SK-N-SH treated with all-trans-retinoic acid at 6 μM for 48 hours (cell line): Measurements from ENCODE around the gene ZDHHC19.

ENCODE experiments used
- ATAC-seq: fragments of 200-7000 bp; cut with Tn5 transposase; 3 replicates; pipeline ENCODE4 v1.9.1; 2020; ENCODE audit warnings: mild to moderate bottlenecking, moderate library complexity
- ARNTL ChIP-seq: fragments of 450-650 bp; formaldehyde crosslinking; IDR thresholded peaks from 2 replicates; pipeline ENCODE4 v1.5.0; 2020; ENCODE audit warnings: low read depth, mild to moderate bottlenecking, moderate library complexity, borderline replicate concordance
- BACH2 ChIP-seq: fragments of 250-450 bp; sonication (Bioruptor Pico); IDR thresholded peaks from 2 replicates; pipeline ENCODE4 v1.9.0; 2021; ENCODE audit warnings: mild to moderate bottlenecking, borderline replicate concordance
- CSDC2 ChIP-seq: fragments of 250-450 bp; sonication (Bioruptor Pico); IDR thresholded peaks from 2 replicates; pipeline ENCODE4 v1.5.0; 2020; ENCODE audit warnings: mild to moderate bottlenecking, moderate library complexity
- ESRRG ChIP-seq: fragments of 250-450 bp; sonication (Bioruptor Pico); IDR thresholded peaks from 2 replicates; pipeline ENCODE4 v1.6.1; 2021; ENCODE audit warnings: mild to moderate bottlenecking
- GLIS3 ChIP-seq: fragments of 250-450 bp; sonication (Bioruptor Pico); IDR thresholded peaks from 2 replicates; pipeline ENCODE4 v1.5.0; 2020; ENCODE audit warnings: mild to moderate bottlenecking, moderate library complexity
- OSR1 ChIP-seq: fragments of 250-450 bp; sonication (Bioruptor Pico); IDR thresholded peaks from 2 replicates; pipeline ENCODE4 v1.8.0; 2022; ENCODE audit warnings: moderate library complexity, mild to moderate bottlenecking, inconsistent platforms
- PPARA ChIP-seq: fragments of 250-450 bp; sonication (Bioruptor Pico); IDR thresholded peaks from 2 replicates; pipeline ENCODE4 v1.5.0; 2020; ENCODE audit warnings: mild to moderate bottlenecking, borderline replicate concordance
- SNAI2 ChIP-seq: fragments of 250-450 bp; sonication (Bioruptor Pico); IDR thresholded peaks from 2 replicates; pipeline ENCODE4 v1.5.0; 2020; ENCODE audit warnings: mild to moderate bottlenecking, moderate library complexity
- TCF4 ChIP-seq: fragments of 250-450 bp; sonication (Bioruptor Pico); IDR thresholded peaks from 2 replicates; pipeline ENCODE4 v1.8.0; 2021; ENCODE audit warnings: mild to moderate bottlenecking, moderate library complexity, borderline replicate concordance
- TOX ChIP-seq: fragments of 250-450 bp; sonication (Bioruptor Pico); IDR thresholded peaks from 2 replicates; pipeline ENCODE4 v1.8.0; 2021; ENCODE audit warnings: mild to moderate bottlenecking, moderate library complexity, borderline replicate concordance
- TSHZ2 ChIP-seq: fragments of 250-450 bp; sonication (Bioruptor Pico); IDR thresholded peaks from 2 replicates; pipeline ENCODE4 v1.5.0; 2020; ENCODE audit warnings: mild to moderate bottlenecking, moderate library complexity
- ZC3H10 ChIP-seq: fragments of 250-450 bp; sonication (Bioruptor Pico); IDR thresholded peaks from 2 replicates; pipeline ENCODE4 v1.5.1; 2021; ENCODE audit warnings: mild to moderate bottlenecking, moderate library complexity
- ZFP3 ChIP-seq: fragments of 250-450 bp; sonication (Bioruptor Pico); IDR thresholded peaks from 2 replicates; pipeline ENCODE4 v1.5.0; 2020; ENCODE audit warnings: mild to moderate bottlenecking, moderate library complexity
- ZFP30 ChIP-seq: fragments of 450-650 bp; formaldehyde crosslinking; IDR thresholded peaks from 2 replicates; pipeline ENCODE4 v1.5.0; 2022; ENCODE audit warnings: mild to moderate bottlenecking, moderate library complexity
- ZNF565 ChIP-seq: fragments of 450-650 bp; formaldehyde crosslinking; conservative IDR thresholded peaks from 2 replicates; pipeline ENCODE4 v1.5.0; 2020; ENCODE audit warnings: low read depth, mild to moderate bottlenecking, moderate library complexity
- ZNF70 ChIP-seq: fragments of 450-650 bp; formaldehyde crosslinking; IDR thresholded peaks from 2 replicates; pipeline ENCODE4 v1.5.0; 2020; ENCODE audit warnings: mild to moderate bottlenecking, moderate library complexity
- ZNF8 ChIP-seq: fragments of 450-650 bp; formaldehyde crosslinking; IDR thresholded peaks from 2 replicates; pipeline ENCODE4 v1.5.0; 2020; ENCODE audit warnings: mild to moderate bottlenecking, moderate library complexity
- TF ChIP-seq, protein P1 (sequence below): fragments of 250-450 bp; sonication (Bioruptor Pico); IDR thresholded peaks from 2 replicates; pipeline ENCODE4 v1.8.0; 2021; ENCODE audit warnings: low read depth, mild to moderate bottlenecking, moderate library complexity, borderline replicate concordance
- TF ChIP-seq, protein P2 (sequence below): fragments of 250-450 bp; sonication (Bioruptor Pico); IDR thresholded peaks from 2 replicates; pipeline ENCODE4 v1.5.1; 2020; ENCODE audit warnings: low read depth, mild to moderate bottlenecking, moderate library complexity
- TF ChIP-seq, protein P3 (sequence below): fragments of 250-450 bp; sonication (Bioruptor Pico); IDR thresholded peaks from 2 replicates; pipeline ENCODE4 v1.5.1; 2021; ENCODE audit warnings: mild to moderate bottlenecking, moderate library complexity

The ZDHHC19 gene

GRCh38 chr3:196198081-196198675 is 13.0 kb downstream of the ZDHHC19 start:
- TF ChIP-seq, protein P1, sequence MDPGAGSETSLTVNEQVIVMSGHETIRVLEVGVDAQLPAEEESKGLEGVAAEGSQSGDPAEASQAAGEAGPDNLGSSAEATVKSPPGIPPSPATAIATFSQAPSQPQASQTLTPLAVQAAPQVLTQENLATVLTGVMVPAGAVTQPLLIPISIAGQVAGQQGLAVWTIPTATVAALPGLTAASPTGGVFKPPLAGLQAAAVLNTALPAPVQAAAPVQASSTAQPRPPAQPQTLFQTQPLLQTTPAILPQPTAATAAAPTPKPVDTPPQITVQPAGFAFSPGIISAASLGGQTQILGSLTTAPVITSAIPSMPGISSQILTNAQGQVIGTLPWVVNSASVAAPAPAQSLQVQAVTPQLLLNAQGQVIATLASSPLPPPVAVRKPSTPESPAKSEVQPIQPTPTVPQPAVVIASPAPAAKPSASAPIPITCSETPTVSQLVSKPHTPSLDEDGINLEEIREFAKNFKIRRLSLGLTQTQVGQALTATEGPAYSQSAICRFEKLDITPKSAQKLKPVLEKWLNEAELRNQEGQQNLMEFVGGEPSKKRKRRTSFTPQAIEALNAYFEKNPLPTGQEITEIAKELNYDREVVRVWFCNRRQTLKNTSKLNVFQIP, result no peak
- TF ChIP-seq TSHZ2 (CRISPR knock-in tag), result no peak
- no peak for TF ChIP-seq BACH2 (CRISPR knock-in tag)
- TF ChIP-seq TCF4 (CRISPR knock-in tag), result no peak
- no peak for TF ChIP-seq ESRRG
- no peak for TF ChIP-seq TOX (CRISPR knock-in tag)
- TF ChIP-seq PPARA (CRISPR knock-in tag), result no peak
- ATAC-seq, result no peak

DNA sequence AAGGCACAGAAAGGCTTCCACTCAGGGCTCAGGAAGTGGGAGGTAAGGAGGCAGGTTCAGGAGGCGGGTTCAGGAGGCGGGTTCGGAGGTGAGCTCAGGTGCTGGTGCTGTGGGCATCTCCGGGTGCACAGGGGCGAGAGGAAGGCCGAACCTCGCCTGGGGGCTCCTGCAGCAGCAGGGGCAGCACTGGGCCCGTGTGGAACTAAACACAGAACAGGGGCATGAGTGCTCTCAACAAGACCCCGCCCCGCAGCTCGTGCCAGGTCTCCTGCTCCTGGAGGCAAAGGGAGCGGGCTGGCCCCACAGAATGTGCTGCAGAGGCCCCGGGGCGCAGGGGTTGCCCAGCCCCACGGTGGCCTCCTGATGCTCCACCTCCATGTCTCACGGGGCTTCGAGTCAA is 13.7 kb downstream of the ZDHHC19 start:
- ATAC-seq, result no peak
- TF ChIP-seq CSDC2 (CRISPR knock-in tag), result no peak
- TF ChIP-seq ZC3H10 (CRISPR knock-in tag), result no peak
- no peak for TF ChIP-seq GLIS3 (CRISPR knock-in tag)
- TF ChIP-seq SNAI2 (CRISPR knock-in tag), result no peak

- ATAC-seq, result no peak
- TF ChIP-seq CSDC2 (CRISPR knock-in tag), result no peak
- no peak for TF ChIP-seq ESRRG
- TF ChIP-seq, protein P1, result no peak
- TF ChIP-seq ZFP3, result no peak
- no peak for TF ChIP-seq ZC3H10 (CRISPR knock-in tag)
- TF ChIP-seq PPARA (CRISPR knock-in tag), result no peak
- no peak for TF ChIP-seq BACH2 (CRISPR knock-in tag)
- no peak for TF ChIP-seq ZFP30 (CRISPR knock-in tag)
- no peak for TF ChIP-seq ZNF8 (CRISPR knock-in tag)
- TF ChIP-seq ZNF565 (CRISPR knock-in tag), result no peak
- TF ChIP-seq, protein P2, sequence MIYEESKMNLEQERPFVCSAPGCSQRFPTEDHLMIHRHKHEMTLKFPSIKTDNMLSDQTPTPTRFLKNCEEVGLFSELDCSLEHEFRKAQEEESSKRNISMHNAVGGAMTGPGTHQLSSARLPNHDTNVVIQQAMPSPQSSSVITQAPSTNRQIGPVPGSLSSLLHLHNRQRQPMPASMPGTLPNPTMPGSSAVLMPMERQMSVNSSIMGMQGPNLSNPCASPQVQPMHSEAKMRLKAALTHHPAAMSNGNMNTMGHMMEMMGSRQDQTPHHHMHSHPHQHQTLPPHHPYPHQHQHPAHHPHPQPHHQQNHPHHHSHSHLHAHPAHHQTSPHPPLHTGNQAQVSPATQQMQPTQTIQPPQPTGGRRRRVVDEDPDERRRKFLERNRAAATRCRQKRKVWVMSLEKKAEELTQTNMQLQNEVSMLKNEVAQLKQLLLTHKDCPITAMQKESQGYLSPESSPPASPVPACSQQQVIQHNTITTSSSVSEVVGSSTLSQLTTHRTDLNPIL, result no peak
- TF ChIP-seq SNAI2 (CRISPR knock-in tag), result no peak
- no peak for TF ChIP-seq TCF4 (CRISPR knock-in tag)
- TF ChIP-seq ARNTL (CRISPR knock-in tag), result no peak
- TF ChIP-seq OSR1 (CRISPR knock-in tag), result no peak
- TF ChIP-seq, protein P3, sequence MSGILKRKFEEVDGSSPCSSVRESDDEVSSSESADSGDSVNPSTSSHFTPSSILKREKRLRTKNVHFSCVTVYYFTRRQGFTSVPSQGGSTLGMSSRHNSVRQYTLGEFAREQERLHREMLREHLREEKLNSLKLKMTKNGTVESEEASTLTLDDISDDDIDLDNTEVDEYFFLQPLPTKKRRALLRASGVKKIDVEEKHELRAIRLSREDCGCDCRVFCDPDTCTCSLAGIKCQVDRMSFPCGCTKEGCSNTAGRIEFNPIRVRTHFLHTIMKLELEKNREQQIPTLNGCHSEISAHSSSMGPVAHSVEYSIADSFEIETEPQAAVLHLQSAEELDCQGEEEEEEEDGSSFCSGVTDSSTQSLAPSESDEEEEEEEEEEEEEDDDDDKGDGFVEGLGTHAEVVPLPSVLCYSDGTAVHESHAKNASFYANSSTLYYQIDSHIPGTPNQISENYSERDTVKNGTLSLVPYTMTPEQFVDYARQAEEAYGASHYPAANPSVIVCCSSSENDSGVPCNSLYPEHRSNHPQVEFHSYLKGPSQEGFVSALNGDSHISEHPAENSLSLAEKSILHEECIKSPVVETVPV (CRISPR knock-in tag), result no peak
- no peak for TF ChIP-seq GLIS3 (CRISPR knock-in tag)
- no peak for TF ChIP-seq ZNF70
- TF ChIP-seq TOX (CRISPR knock-in tag), result no peak
Observed at GRCh38 chr3:196195664-196196265, 15.4 kb downstream of the ZDHHC19 start.
